C4-2B (cell line): ENCODE data around the gene SPINT2.
A peak's percentile ranks its signal among the peaks of the same experiment; 100 is the strongest.
"Not testable (repeated sequence)": the region's sequence is repeated elsewhere in the genome, so short reads cannot be mapped to it uniquely, and the experiment has no call there.

Experiments
- H3K27ac ChIP-seq: fragments of 450-650 bp; 2 replicates; pipeline ENCODE4 v1.5.1; 2017
- ZFX ChIP-seq: fragments of 450-650 bp; IDR thresholded peaks from 2 replicates; pipeline ENCODE4 v1.6.1; 2017
- TF ChIP-seq, protein P1 (sequence below): fragments of 450-650 bp; conservative IDR thresholded peaks from 2 replicates; pipeline ENCODE4 v1.5.1; 2017; ENCODE audit warnings: mild to moderate bottlenecking

SPINT2 gene

DNA sequence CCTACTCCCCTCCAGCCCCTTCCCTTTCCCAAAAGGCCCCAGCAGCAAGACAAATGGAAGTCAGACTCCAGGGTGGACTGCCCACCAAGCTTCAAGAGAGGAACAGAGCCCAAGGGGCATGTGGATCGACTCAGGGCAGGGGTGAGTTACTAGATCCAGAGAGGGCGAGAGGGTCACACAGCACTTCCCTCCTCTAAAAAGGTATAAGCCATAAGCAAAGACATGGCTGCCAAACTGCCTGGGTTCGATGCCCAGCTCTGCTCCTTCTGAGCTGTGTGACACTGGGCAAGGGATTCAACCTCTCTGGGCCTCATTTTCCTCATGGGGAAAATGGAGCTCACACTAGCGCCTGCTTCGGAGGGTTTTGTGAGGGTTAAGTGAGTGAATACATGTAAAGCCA lies 12.0 kb upstream of the SPINT2 start:
- TF ChIP-seq, protein P1, sequence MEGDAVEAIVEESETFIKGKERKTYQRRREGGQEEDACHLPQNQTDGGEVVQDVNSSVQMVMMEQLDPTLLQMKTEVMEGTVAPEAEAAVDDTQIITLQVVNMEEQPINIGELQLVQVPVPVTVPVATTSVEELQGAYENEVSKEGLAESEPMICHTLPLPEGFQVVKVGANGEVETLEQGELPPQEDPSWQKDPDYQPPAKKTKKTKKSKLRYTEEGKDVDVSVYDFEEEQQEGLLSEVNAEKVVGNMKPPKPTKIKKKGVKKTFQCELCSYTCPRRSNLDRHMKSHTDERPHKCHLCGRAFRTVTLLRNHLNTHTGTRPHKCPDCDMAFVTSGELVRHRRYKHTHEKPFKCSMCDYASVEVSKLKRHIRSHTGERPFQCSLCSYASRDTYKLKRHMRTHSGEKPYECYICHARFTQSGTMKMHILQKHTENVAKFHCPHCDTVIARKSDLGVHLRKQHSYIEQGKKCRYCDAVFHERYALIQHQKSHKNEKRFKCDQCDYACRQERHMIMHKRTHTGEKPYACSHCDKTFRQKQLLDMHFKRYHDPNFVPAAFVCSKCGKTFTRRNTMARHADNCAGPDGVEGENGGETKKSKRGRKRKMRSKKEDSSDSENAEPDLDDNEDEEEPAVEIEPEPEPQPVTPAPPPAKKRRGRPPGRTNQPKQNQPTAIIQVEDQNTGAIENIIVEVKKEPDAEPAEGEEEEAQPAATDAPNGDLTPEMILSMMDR: no peak
- no peak overlapping the region for H3K27ac ChIP-seq

DNA sequence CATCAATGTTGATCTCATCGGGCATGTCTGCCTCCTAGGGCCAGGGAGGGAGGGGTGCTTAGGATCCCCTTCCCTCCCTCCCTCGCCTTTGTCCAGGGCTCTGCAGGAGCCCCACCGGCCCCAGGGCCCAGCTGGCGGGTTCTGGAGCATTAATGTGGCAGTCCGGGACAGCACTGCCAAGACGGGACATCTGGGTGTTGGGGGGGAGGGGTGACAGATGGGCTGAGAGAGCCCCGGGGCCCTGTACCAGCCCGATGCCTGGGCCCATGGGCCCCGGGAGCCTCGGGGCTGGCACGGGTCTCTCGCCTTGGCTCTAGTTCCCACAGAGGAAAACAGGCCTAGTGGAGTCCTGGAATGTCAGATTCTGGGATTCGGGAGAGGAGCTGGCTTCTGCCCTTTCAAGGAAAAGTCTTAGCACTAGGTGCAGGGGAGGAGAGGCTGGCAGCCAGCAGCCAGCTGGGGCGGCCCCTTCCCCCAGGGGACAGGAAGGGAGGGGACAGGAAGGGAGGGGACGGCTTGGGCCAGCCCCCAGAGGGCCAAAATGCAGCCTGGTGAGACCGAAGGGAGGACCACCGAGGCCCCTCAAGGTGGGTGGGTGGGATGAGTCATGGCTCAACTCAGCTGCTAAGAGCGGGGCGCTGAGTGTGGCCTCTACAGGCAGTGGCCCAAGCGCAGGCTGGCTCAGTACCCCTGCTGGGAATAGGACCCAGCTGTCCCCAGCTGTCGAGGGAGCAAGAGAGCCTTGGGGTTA lies 11.3 kb upstream of the SPINT2 start:
- no peak overlapping the region for H3K27ac ChIP-seq

DNA sequence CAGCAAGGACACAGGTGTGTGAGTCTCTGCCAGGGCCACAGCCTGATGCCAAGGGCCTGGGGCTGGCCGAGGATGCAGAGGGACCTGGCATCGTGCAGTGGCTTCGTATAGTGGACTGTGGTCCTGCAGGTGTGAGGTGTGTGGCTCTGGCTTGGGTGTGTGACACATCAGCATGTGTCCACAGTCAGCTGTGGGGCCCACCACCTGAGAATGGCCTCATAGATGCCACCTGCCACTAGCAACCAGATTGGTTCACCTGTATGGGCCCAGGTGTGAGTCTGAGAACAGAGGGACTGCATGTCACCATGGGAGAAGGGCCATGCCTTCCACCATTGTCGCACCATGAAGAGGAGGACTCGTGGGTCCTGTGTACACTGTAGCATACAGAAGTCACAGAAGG lies 10.6 kb upstream of the SPINT2 start:
- TF ChIP-seq, protein P1: no peak
- TF ChIP-seq ZFX: no peak
- H3K27ac ChIP-seq: no peak overlapping the region

More for the DNA sequence above, 11.3 kb upstream of the SPINT2 start:
- TF ChIP-seq, protein P1: no peak
- no peak for TF ChIP-seq ZFX

DNA sequence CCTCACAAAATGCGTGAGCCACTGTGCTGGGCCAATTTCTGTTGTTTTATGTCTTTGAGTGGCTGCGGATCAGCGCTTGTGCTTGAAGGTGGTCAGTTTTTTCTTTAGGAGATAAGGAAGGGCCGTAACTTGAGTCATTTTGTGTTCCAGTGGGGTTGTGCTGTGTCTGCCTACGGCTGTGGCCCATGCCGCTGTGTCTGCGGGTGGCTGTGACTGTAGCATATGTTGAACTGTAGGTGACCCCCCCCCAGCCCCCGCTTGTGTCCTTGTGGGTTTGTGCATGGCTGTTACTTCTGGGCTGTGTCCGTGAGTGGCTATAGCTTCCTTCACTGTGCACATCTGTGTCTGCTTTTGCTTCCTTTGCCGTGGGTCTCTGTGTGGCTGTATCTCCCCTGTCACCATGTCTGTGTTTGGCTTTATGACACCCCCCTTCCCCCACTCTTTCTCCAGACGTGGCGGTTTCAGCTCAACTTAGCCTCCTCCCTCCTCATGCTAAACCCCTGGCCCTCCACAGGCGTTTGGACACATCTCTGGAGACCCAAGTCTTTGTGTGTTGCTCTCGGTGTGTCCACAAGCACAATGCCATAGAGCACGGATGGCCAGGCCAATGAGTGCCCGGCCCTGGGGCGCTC lies 8.9 kb upstream of the SPINT2 start:
- no peak overlapping the region for H3K27ac ChIP-seq

DNA sequence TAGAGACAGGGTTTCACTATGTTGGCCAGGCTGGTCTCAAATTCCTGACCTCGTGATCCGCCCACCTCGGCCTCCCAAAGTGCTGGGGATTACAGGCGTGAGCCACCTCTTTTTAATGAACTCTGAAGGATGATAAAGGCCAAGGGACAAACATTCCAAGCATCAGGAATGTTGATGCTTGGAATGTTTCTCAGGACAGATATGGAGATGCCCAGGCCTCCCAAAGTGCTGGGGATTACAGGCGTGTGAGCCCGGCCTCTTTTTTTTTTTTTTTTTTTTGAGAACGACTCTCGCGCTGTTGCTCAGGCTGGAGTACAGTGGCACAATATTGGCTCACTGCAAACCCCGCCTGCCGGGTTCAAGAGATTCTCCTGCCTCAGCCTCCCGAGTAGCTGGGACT lies 2.4 kb upstream of the SPINT2 start:
- not testable (repeated sequence) for H3K27ac ChIP-seq

More for the DNA sequence above, 8.9 kb upstream of the SPINT2 start:
- TF ChIP-seq, protein P1: no peak
- no peak for TF ChIP-seq ZFX

DNA sequence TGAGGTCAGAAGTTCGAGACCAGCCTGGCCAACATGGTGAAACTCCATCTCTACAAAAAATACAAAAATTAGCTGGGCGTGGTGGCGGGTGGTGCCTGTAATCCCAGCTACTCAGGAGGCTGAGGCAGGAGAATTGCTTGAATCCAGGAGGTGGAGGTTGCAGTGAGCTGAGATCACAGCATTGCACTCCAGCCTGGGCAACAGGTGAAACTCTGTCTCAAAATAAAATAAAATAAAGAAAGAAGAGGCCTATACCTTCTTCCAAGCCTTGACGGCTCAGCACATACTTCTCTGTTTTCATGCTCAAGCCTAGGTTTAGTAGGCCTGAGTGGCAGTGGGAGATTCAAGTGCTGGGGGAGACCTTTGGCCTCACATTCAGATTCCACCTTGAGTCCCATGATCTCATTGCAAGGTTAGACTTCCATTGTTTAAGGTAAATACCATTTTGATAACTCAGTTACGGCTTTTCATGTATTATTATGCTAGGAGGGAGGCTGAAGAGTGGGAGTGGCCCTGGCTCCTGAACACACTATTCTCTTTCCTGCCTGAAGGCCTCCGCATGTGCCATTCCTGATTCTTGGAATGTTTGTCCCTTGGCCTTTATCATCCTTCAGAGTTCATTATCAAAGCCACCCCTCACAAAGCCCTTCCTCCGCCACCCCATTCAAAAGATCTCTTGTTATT lies 1.6 kb upstream of the SPINT2 start:
- TF ChIP-seq, protein P1: no peak
- TF ChIP-seq ZFX: no peak
- H3K27ac ChIP-seq: no peak overlapping the region

DNA sequence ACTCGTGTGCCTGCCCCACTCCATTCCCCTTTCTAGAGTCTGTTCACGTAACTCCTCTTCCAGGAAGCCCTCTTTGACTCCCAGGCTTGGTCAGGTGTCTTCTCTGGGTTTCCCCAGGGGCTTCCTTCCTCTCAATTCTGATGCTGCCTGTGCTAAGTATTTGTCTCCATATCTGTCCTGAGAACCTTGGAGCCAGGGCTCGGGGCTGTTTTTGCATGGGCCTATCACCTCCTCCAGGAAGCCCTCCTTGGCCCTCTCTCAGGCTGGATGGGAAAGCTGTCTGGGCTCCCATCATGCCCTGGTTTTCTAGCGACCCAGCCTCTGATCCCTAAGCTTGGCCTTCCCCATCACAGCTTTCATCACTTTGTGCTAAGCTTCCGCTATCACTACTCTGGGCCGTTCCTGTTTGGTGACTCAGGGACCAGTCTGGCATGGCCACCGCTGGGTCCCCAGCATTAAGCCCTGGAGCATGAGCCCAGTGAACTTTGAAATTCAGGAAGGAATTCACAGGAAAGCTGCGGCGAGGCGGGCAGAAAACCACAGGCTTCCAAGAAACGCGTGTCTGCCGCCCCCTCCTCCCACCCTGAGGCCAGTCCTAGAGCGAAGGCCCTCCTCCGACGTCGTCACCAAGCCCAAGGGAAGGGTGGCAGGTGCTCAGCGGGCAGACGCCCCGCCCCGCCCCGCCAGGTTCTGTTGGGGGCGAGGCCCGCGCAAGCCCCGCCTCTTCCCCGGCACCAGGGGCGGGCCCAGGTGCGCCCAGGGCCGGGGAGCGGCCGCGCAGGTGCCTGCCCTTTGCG lies 486 bp upstream of the SPINT2 start:
- peak overlapping the region; percentile 94 for H3K27ac ChIP-seq

More for the DNA sequence above, 486 bp upstream of the SPINT2 start:
- no peak for TF ChIP-seq ZFX
- TF ChIP-seq, protein P1: no peak
